ENCODE measurements around the gene NXN.
A peak's percentile ranks its signal among the peaks of the same experiment; 100 is the strongest.
"Not testable (repeated sequence)": the region's sequence is repeated elsewhere in the genome, so short reads cannot be mapped to it uniquely, and the experiment has no call there.

The NXN gene

GRCh38 chr17:1004769-1005295 is 25.3 kb upstream of the NXN start:
- Histone ChIP-seq H3K4me1 (ENCODE audit: control insufficient read depth, insufficient read depth, low read length) (peaks cover 59% of the 10 kb centered on the region), H3K4me2 (ENCODE audit: low read length) (no peak overlapping the region), H3K9me3 (replicated peaks; ENCODE audit: low read length) (no peaks in the 10 kb centered on the region), H3K27me3 (ENCODE audit: control insufficient read depth, insufficient read depth, low read length) (no peaks in the 10 kb centered on the region), H3K9ac (ENCODE audit: low read depth, low read length) (no peak overlapping the region), H3K4me3 (ENCODE audit: low read length) (no peak overlapping the region), H3K36me3 (ENCODE audit: insufficient read depth, low read length) (peaks cover 58% of the 10 kb centered on the region)

- Histone ChIP-seq H3K4me2 (ENCODE audit: low read length) (no peak overlapping the region), H3K36me3 (ENCODE audit: insufficient read depth, low read length) (peaks cover 64% of the 10 kb centered on the region)
Observed at GRCh38 chr17:1003972-1004768, 24.6 kb upstream of the NXN start.

GRCh38 chr17:1003633-1003971 is 24.0 kb upstream of the NXN start:
- H3K9me3 ChIP-seq (replicated peaks; ENCODE audit: low read length): no peaks in the 10 kb centered on the region
- H3K36me3 ChIP-seq (ENCODE audit: insufficient read depth, low read length): peaks cover 64% of the 10 kb centered on the region
- no peaks in the 10 kb centered on the region for H3K27me3 ChIP-seq (ENCODE audit: control insufficient read depth, insufficient read depth, low read length)
- H3K9ac ChIP-seq (ENCODE audit: low read depth, low read length): no peak overlapping the region
- peaks cover 68% of the 10 kb centered on the region for H3K4me1 ChIP-seq (ENCODE audit: control insufficient read depth, insufficient read depth, low read length)
- no peak overlapping the region for H3K4me3 ChIP-seq (ENCODE audit: low read length)
- no peak overlapping the region for H3K4me2 ChIP-seq (ENCODE audit: low read length)

More at GRCh38 chr17:1003972-1004768, 24.6 kb upstream of the NXN start:
- H3K9me3 ChIP-seq (replicated peaks; ENCODE audit: low read length): no peaks in the 10 kb centered on the region
- H3K9ac ChIP-seq (ENCODE audit: low read depth, low read length): no peak overlapping the region
- H3K27me3 ChIP-seq (ENCODE audit: control insufficient read depth, insufficient read depth, low read length): no peaks in the 10 kb centered on the region
- no peak overlapping the region for H3K4me3 ChIP-seq (ENCODE audit: low read length)
- peaks cover 64% of the 10 kb centered on the region for H3K4me1 ChIP-seq (ENCODE audit: control insufficient read depth, insufficient read depth, low read length)

- peaks cover 63% of the 10 kb centered on the region for H3K36me3 ChIP-seq (ENCODE audit: insufficient read depth, low read length)
- peak overlapping the region; percentile 33 for H3K9ac ChIP-seq (ENCODE audit: low read depth, low read length)
- H3K9me3 ChIP-seq (replicated peaks; ENCODE audit: low read length): no peaks in the 10 kb centered on the region
- peak overlapping the region; percentile 4 for H3K4me3 ChIP-seq (ENCODE audit: low read length)
- peaks cover 75% of the 10 kb centered on the region for H3K4me1 ChIP-seq (ENCODE audit: control insufficient read depth, insufficient read depth, low read length)
- H3K27me3 ChIP-seq (ENCODE audit: control insufficient read depth, insufficient read depth, low read length): no peaks in the 10 kb centered on the region
- H3K4me2 ChIP-seq (ENCODE audit: low read length): peak overlapping the region; percentile 51
Observed at GRCh38 chr17:1002771-1003555, 23.4 kb upstream of the NXN start.

GRCh38 chr17:1002412-1002753 is 22.8 kb upstream of the NXN start:
- peaks cover 57% of the 10 kb centered on the region for H3K36me3 ChIP-seq (ENCODE audit: insufficient read depth, low read length)

GRCh38 chr17:1001640-1002411 is 22.2 kb upstream of the NXN start:
- peaks cover 78% of the 10 kb centered on the region for H3K4me1 ChIP-seq (ENCODE audit: control insufficient read depth, insufficient read depth, low read length)

More at GRCh38 chr17:1002412-1002753, 22.8 kb upstream of the NXN start:
- peak overlapping the region; percentile 4 for H3K4me3 ChIP-seq (ENCODE audit: low read length)
- H3K4me2 ChIP-seq (ENCODE audit: low read length): peak overlapping the region; percentile 51
- no peaks in the 10 kb centered on the region for H3K9me3 ChIP-seq (replicated peaks; ENCODE audit: low read length)
- H3K27me3 ChIP-seq (ENCODE audit: control insufficient read depth, insufficient read depth, low read length): no peaks in the 10 kb centered on the region
- peaks cover 78% of the 10 kb centered on the region for H3K4me1 ChIP-seq (ENCODE audit: control insufficient read depth, insufficient read depth, low read length)
- peak overlapping the region; percentile 33 for H3K9ac ChIP-seq (ENCODE audit: low read depth, low read length)

GRCh38 chr17:1000597-1001461 is 21.3 kb upstream of the NXN start:
- Histone ChIP-seq H3K9ac (ENCODE audit: low read depth, low read length) (peak overlapping the region; percentile 7), H3K27me3 (ENCODE audit: control insufficient read depth, insufficient read depth, low read length) (no peaks in the 10 kb centered on the region), H3K36me3 (ENCODE audit: insufficient read depth, low read length) (peaks cover 47% of the 10 kb centered on the region), H3K4me3 (ENCODE audit: low read length) (peak overlapping the region; percentile 0), H3K4me2 (ENCODE audit: low read length) (peak overlapping the region; percentile 51), H3K4me1 (ENCODE audit: control insufficient read depth, insufficient read depth, low read length) (peaks cover 71% of the 10 kb centered on the region), H3K9me3 (replicated peaks; ENCODE audit: low read length) (no peaks in the 10 kb centered on the region)

More at GRCh38 chr17:1001640-1002411, 22.2 kb upstream of the NXN start:
- Histone ChIP-seq H3K4me2 (ENCODE audit: low read length) (peak overlapping the region; percentile 51), H3K4me3 (ENCODE audit: low read length) (peak overlapping the region; percentile 7), H3K27me3 (ENCODE audit: control insufficient read depth, insufficient read depth, low read length) (no peaks in the 10 kb centered on the region), H3K9ac (ENCODE audit: low read depth, low read length) (peak overlapping the region; percentile 33), H3K36me3 (ENCODE audit: insufficient read depth, low read length) (peaks cover 53% of the 10 kb centered on the region), H3K9me3 (replicated peaks; ENCODE audit: low read length) (no peaks in the 10 kb centered on the region)

GRCh38 chr17:998111-998510 is 18.5 kb upstream of the NXN start:
- no peaks in the 10 kb centered on the region for H3K27me3 ChIP-seq (ENCODE audit: control insufficient read depth, insufficient read depth, low read length)
- peaks cover 49% of the 10 kb centered on the region for H3K4me1 ChIP-seq (ENCODE audit: control insufficient read depth, insufficient read depth, low read length)
- H3K4me3 ChIP-seq (ENCODE audit: low read length): peak overlapping the region; percentile 100

GRCh38 chr17:996554-997344 is 17.2 kb upstream of the NXN start, which contains the start of gene TIMM22:
Gene TIMM22 (plus strand): TSS chr17:997129. CDS start chr17:997143, 14 bp downstream.
- Histone ChIP-seq H3K27me3 (ENCODE audit: control insufficient read depth, insufficient read depth, low read length) (no peaks in the 10 kb centered on the region), H3K9ac (ENCODE audit: low read depth, low read length) (peak within 1 kb of the TSS; percentile 98), H3K36me3 (ENCODE audit: insufficient read depth, low read length) (peaks cover 19% of the 10 kb centered on the region), H3K4me1 (ENCODE audit: control insufficient read depth, insufficient read depth, low read length) (peaks cover 35% of the 10 kb centered on the region), H3K4me3 (ENCODE audit: low read length) (peak within 1 kb of the TSS; percentile 100), H3K4me2 (ENCODE audit: low read length) (peak within 1 kb of the TSS; percentile 93), H3K9me3 (replicated peaks; ENCODE audit: low read length) (no peaks in the 10 kb centered on the region)

More at GRCh38 chr17:998111-998510, 18.5 kb upstream of the NXN start:
- Histone ChIP-seq H3K36me3 (ENCODE audit: insufficient read depth, low read length) (peaks cover 27% of the 10 kb centered on the region), H3K4me2 (ENCODE audit: low read length) (peak overlapping the region; percentile 93), H3K9ac (ENCODE audit: low read depth, low read length) (peak overlapping the region; percentile 98), H3K9me3 (replicated peaks; ENCODE audit: low read length) (no peaks in the 10 kb centered on the region)

GRCh38 chr17:995324-995723 is 15.7 kb upstream of the NXN start:
- not testable (repeated sequence) for H3K4me2 ChIP-seq (ENCODE audit: low read length); H3K27me3 ChIP-seq (ENCODE audit: control insufficient read depth, insufficient read depth, low read length); H3K9ac ChIP-seq (ENCODE audit: low read depth, low read length); H3K4me3 ChIP-seq (ENCODE audit: low read length); H3K36me3 ChIP-seq (ENCODE audit: insufficient read depth, low read length); H3K9me3 ChIP-seq (replicated peaks; ENCODE audit: low read length)
- peaks cover 21% of the 10 kb centered on the region for H3K4me1 ChIP-seq (ENCODE audit: control insufficient read depth, insufficient read depth, low read length)

Measured in skeletal muscle satellite cell (primary cell).